Transverse colon (tissue), 4 donors: ENCODE measurements around the gene VAV2. TPM values are rescaled to one million over a fixed set of nuclear protein-coding genes. Genes with fewer than 3 reads are reported as not detected.

ENCODE experiments used
- DNase-seq: peaks from one replicate; pipeline ENCODE4 v3.0.0-alpha.2; 2019
- H3K27ac ChIP-seq, 4 donors: fragments of 200-600 bp; sonication (generic); 2 replicates each; pipeline ENCODE4 v1.5.1; 2016 to 2018; ENCODE audit warnings: inconsistent platforms in 4 of 4
- H3K27me3 ChIP-seq: fragments of 200-600 bp; sonication (generic); 2 replicates; pipeline ENCODE4 v1.5.1; 2017; ENCODE audit warnings: inconsistent platforms
- H3K36me3 ChIP-seq, 4 donors: fragments of 200-600 bp; sonication (generic); 2 replicates each; pipeline ENCODE4 v1.5.1; 2017 to 2019; ENCODE audit warnings: inconsistent platforms in 4 of 4
- H3K4me1 ChIP-seq, 4 donors: fragments of 200-600 bp; sonication (generic); 2 replicates each; pipeline ENCODE4 v1.5.1; 2017 to 2020; ENCODE audit warnings: inconsistent platforms in 4 of 4
- H3K4me3 ChIP-seq, 4 donors: fragments of 200-600 bp; sonication (generic); 1 replicate in 1 of 4; 2 replicates in 3 of 4; pipeline versions ENCODE4 v1.5.1 to v1.6.1; 2017 to 2019; ENCODE audit warnings: inconsistent platforms in 4 of 4
- H3K9me3 ChIP-seq, 2 donors: fragments of 200-600 bp; sonication (generic); 2 replicates each; pipeline ENCODE4 v1.5.1; 2017 to 2019; ENCODE audit warnings: inconsistent platforms in 2 of 2
- CTCF ChIP-seq, 5 experiments: fragments of 200-600 bp in 3 of 5; fragments of 450-650 bp in 2 of 5; sonication (generic) in 3 of 5; IDR thresholded peaks; 1 replicate in 2 of 5; 2 replicates in 3 of 5; pipeline ENCODE4 v1.5.1; 2016 to 2017; ENCODE audit warnings: antibody characterized with exemption in 5 of 5, inconsistent platforms in 3 of 5, mild to moderate bottlenecking in 2 of 5, moderate library complexity in 1 of 5
- EP300 ChIP-seq: sonication (generic); formaldehyde crosslinking; IDR thresholded peaks from one replicate; pipeline ENCODE4 v1.6.1; 2017; ENCODE audit warnings: antibody characterized with exemption, low read depth
- POLR2A ChIP-seq: fragments of 450-650 bp; IDR thresholded peaks from one replicate; pipeline ENCODE4 v1.6.1; 2016; ENCODE audit warnings: antibody characterized with exemption, mild to moderate bottlenecking, moderate library complexity
- POLR2AphosphoS5 ChIP-seq, 3 donors: sonication (generic); formaldehyde crosslinking; IDR thresholded peaks; one replicate each; pipeline ENCODE4 v1.6.1; 2016; ENCODE audit warnings: antibody characterized with exemption in 3 of 3
- WGBS, 2 donors: methylation state at CpG; one replicate each; pipeline ENCODE4 v1.1.5; 2018; ENCODE audit warnings: low coverage in 1 of 2; 5-methylcytosine and 5-hydroxymethylcytosine counted together
- in situ Hi-C, 4 donors: fragments of 200-750 bp; cut with MboI; loops; one replicate each; pipeline versions ENCODE4 v1.15.0 to v1.15.1; 2017; ENCODE audit warnings: low sequenced_read_pairs in 3 of 4, low pct_ligation_motif_present in 1 of 4, low pct_unique_long_range_greater_than_20kb in 1 of 4
- intact Hi-C: fragments of 100-400 bp; cut with DNase I; formaldehyde crosslinking; loops from one replicate; pipeline ENCODE4 v1.15.1; 2023; ENCODE audit warnings: low total_unique reads
- total RNA-seq, 4 donors: library from RNA; depleted of rRNA; stranded (reverse); fragments of >200 nt; gene quantifications; one replicate each; pipeline ENCODE4 v1.1.0, GENCODE V29; 2016

VAV2 gene
- total RNA-seq, 4 donors from 2014 or later: 8.2 to 52.4 (median 24.5) TPM

GRCh38 chr9:133949486-133950061, 42.5 kb downstream of the VAV2 start:
- WGBS, 2 donors: 95% methylated on average over 14 of the region's 14 CpGs; no CpG with 5 or more reads in 1 of the 2 donors
- DNase-seq: no peak
- intact Hi-C loops: no loop called here
- Histone ChIP-seq H3K9me3 (no peaks in the 10 kb centered on the region), H3K27me3 (no peaks in the 10 kb centered on the region), H3K4me1 (peaks cover 0 to 5% (median 0%) of the 10 kb centered on the region in 4 donors), H3K4me3 (no peak overlapping the region), H3K36me3 (no peaks in the 10 kb centered on the region), H3K27ac (no peak overlapping the region)
- in situ Hi-C loops: no loop called here
- TF ChIP-seq EP300 (no peak), POLR2AphosphoS5 (IDR thresholded peaks at IDR 0.05) (no peak), CTCF (IDR thresholded peaks at IDR 0.05) (no peak), POLR2A (no peak)

GRCh38 chr9:133948561-133949485, 43.3 kb downstream of the VAV2 start:
- no peak for TF ChIP-seq CTCF (IDR thresholded peaks at IDR 0.05)
- TF ChIP-seq POLR2A: no peak
- no peak for TF ChIP-seq POLR2AphosphoS5 (IDR thresholded peaks at IDR 0.05)
- no peak for TF ChIP-seq EP300
- in situ Hi-C loops: no loop called here
- no peak overlapping the region for H3K4me3 ChIP-seq

GRCh38 chr9:133948131-133948530, 44.0 kb downstream of the VAV2 start:
- TF ChIP-seq EP300 (no peak), POLR2A (no peak), CTCF (IDR thresholded peaks at IDR 0.05) (no peak), POLR2AphosphoS5 (IDR thresholded peaks at IDR 0.05) (no peak)
- Histone ChIP-seq H3K27ac (no peak overlapping the region), H3K9me3 (no peaks in the 10 kb centered on the region), H3K4me3 (no peak overlapping the region), H3K4me1 (peaks cover 0 to 5% (median 0%) of the 10 kb centered on the region in 4 donors), H3K27me3 (no peaks in the 10 kb centered on the region), H3K36me3 (no peaks in the 10 kb centered on the region)
- intact Hi-C loops (no loop called here), in situ Hi-C loops (no loop called here)
- WGBS, 2 donors: 95% methylated on average over 12 of the region's 16 CpGs; no CpG with 5 or more reads in 1 of the 2 donors
- no peak for DNase-seq

More at GRCh38 chr9:133948561-133949485, 43.3 kb downstream of the VAV2 start:
- 91 to 94% methylated on average over 8 to 31 of the region's 31 CpGs for WGBS, 2 donors
- no peak for DNase-seq
- no peak overlapping the region for H3K27ac ChIP-seq
- no peaks in the 10 kb centered on the region for H3K9me3 ChIP-seq
- peaks cover 0 to 5% (median 0%) of the 10 kb centered on the region in 4 donors for H3K4me1 ChIP-seq
- H3K36me3 ChIP-seq: no peaks in the 10 kb centered on the region
- intact Hi-C loops: no loop called here
- no peaks in the 10 kb centered on the region for H3K27me3 ChIP-seq

- peaks cover 0 to 5% (median 0%) of the 10 kb centered on the region in 4 donors for H3K4me1 ChIP-seq
- no peak overlapping the region for H3K27ac ChIP-seq
- H3K27me3 ChIP-seq: no peaks in the 10 kb centered on the region
- H3K4me3 ChIP-seq: no peak overlapping the region
- 90 to 93% methylated on average over 3 to 18 of the region's 18 CpGs for WGBS, 2 donors
- TF ChIP-seq POLR2A: no peak
- TF ChIP-seq CTCF (IDR thresholded peaks at IDR 0.05): no peak
- no peak for TF ChIP-seq POLR2AphosphoS5 (IDR thresholded peaks at IDR 0.05)
- TF ChIP-seq EP300: no peak
- intact Hi-C loops: no loop called here
- H3K9me3 ChIP-seq: no peaks in the 10 kb centered on the region
- in situ Hi-C loops: no loop called here
- H3K36me3 ChIP-seq: no peaks in the 10 kb centered on the region
- no peak for DNase-seq
These were observed 45.2 kb downstream of the VAV2 start for GRCh38 chr9:133946840-133947486.
